GM12801 (cell line): ENCODE measurements around the gene GORAB.

Experiments
- CTCF ChIP-seq: IDR thresholded peaks from one replicate; pipeline ENCODE4 v1.5.1; 2011; ENCODE audit warnings: control low read depth; ENCODE audit not compliant: insufficient read length; ENCODE audit errors: extremely low read depth

The GORAB gene, protein sequence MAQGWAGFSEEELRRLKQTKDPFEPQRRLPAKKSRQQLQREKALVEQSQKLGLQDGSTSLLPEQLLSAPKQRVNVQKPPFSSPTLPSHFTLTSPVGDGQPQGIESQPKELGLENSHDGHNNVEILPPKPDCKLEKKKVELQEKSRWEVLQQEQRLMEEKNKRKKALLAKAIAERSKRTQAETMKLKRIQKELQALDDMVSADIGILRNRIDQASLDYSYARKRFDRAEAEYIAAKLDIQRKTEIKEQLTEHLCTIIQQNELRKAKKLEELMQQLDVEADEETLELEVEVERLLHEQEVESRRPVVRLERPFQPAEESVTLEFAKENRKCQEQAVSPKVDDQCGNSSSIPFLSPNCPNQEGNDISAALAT

DNA sequence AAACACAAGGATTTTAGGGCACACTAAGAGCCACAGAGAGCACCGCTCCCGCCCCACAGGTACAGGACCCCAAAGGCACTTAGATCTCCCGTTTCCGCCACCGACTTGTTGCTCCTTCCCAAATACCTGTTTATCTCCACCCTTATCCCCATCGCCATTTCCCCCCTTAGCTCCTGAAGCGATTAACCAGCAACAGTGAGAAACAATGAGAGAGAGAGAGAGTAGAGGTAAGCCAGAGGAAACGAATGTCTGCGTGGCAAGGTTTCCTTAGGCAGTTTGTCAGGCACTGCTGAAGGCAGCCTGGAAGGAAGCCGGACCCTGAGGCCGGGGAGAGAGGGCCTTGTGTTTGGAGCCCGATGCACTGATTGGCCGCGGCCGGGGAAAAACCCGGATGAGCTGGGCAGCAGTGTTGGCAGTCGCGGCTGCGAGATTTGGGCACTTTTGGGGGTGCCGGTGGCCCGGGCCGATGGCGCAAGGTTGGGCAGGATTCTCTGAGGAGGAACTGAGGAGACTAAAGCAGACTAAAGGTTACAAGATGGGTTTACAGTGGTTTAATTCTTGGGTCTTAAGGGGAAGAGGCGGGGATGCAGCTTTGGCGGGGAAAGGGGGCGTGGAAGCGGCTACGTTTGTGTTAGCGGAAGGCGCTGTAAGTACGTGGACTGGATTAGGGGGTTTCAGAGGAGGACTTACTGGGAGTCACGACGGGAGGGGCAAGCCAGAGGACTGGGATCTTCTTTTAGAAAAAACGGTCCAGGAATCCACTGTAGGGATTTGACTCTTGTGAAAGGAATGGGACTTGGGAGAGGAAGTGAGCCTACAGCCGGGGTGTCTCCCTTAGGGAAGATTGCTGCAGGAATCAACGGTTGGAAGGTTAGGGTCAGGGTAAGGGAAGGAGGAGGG, at the start of gene GORAB:
TSS of gene GORAB (plus strand) at position 409 of the 900 bp plus-strand sequence. CDS start at position 467, 58 bp downstream.
- TF ChIP-seq CTCF = no peak

DNA sequence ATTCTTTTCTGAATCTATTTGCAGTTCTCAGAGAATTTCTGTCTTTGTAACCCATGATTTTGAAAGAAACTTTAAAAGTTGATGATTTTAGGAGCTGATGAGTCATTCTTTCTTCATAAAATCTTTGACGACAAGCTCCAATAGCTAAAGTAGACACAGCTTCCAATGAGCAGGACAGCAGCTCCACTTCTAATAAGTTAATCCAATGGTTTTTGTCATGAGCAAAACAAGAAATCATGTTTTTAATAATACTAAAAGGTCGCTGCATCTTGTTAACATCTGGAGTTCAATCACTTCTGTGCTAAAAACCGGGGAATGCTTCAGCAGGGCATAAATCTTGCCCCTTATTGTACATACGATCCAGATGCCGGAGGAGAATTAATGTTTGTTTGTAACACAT, 48.9 kb upstream of the GORAB start:
- no peak for TF ChIP-seq CTCF

GRCh38 chr1:170487503-170487902, 44.5 kb upstream of the GORAB start:
- TF ChIP-seq CTCF = no peak

GRCh38 chr1:170491291-170491690, 40.7 kb upstream of the GORAB start:
- TF ChIP-seq CTCF = no peak

DNA sequence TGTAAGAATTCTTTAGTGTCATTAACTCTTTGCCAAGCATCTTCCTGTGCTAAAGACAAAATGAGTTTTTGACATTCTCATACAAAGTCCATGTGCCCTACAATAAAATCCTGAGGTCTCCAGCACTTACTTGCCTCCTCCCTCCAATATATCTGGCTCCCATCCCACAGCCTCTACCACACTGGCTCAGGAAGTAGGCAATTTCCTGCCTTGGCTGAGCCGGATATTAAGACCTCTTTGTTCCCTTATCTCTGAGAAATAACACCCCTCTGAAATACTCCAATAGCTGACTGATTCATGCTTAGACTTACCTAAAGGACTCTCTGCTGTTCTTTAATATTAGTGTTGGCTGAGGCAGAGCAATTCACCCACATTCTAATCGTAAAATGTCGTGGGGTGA, 37.6 kb upstream of the GORAB start:
- no peak for TF ChIP-seq CTCF

DNA sequence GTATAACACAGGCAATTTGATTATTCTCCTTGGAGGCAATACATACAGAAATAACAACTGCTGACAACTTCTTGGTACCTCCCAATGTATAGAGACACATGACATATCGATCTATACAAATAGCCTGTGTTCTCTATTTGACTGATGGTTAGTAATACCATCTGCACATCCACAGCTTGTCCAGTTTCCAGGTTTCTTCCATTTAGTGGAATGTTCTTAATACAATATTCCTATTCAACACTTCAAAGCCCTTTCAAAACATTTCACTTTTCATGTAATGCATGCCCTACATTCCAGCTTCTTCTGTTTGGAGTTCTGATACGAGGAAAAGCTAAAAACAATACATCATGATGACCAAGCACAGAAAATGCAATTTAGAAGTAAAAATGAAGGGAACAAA, 37.0 kb upstream of the GORAB start:
- TF ChIP-seq CTCF = no peak

GRCh38 chr1:170498876-170499275, 33.1 kb upstream of the GORAB start:
- TF ChIP-seq CTCF = no peak
